HG02759 (cell line): ENCODE measurements around the gene PSME3IP1.

Source experiments
- ATAC-seq: cut with Tn5 transposase; IDR thresholded peaks from one replicate; pipeline ENCODE4 v1.9.1; 2021; ENCODE audit warnings: mild to moderate bottlenecking, moderate library complexity; ENCODE audit not compliant: unreplicated experiment

The PSME3IP1 gene

GRCh38 chr16:57169327-57169726 is 16.5 kb downstream of the PSME3IP1 start:
- no peak for ATAC-seq

- no peak for ATAC-seq
These were observed 17.9 kb downstream of the PSME3IP1 start for GRCh38 chr16:57167953-57168352.

GRCh38 chr16:57167538-57167937 is 18.3 kb downstream of the PSME3IP1 start:
- no peak for ATAC-seq

- no peak for ATAC-seq
These were observed 18.9 kb downstream of the PSME3IP1 start for GRCh38 chr16:57166951-57167350.

GRCh38 chr16:57166451-57166850 is 19.4 kb downstream of the PSME3IP1 start:
- no peak for ATAC-seq

- ATAC-seq = no peak
These were observed 19.9 kb downstream of the PSME3IP1 start for GRCh38 chr16:57165938-57166337.

- no peak for ATAC-seq
These were observed 20.4 kb downstream of the PSME3IP1 start for GRCh38 chr16:57165483-57165882.

- no peak for ATAC-seq
These were observed 22.0 kb downstream of the PSME3IP1 start for GRCh38 chr16:57163842-57164241.

GRCh38 chr16:57159447-57159846 is 26.4 kb downstream of the PSME3IP1 start:
- ATAC-seq = no peak

GRCh38 chr16:57157533-57157932 is 28.3 kb downstream of the PSME3IP1 start:
- no peak for ATAC-seq

- no peak for ATAC-seq
These were observed 29.5 kb downstream of the PSME3IP1 start for GRCh38 chr16:57156351-57156703.

- ATAC-seq = no peak
These were observed 30.0 kb downstream of the PSME3IP1 start for GRCh38 chr16:57155702-57156350.

GRCh38 chr16:57153841-57154240 is 32.0 kb downstream of the PSME3IP1 start:
- ATAC-seq = no peak

- ATAC-seq = no peak
These were observed 33.4 kb downstream of the PSME3IP1 start for GRCh38 chr16:57152096-57153093.

- no peak for ATAC-seq
These were observed 34.5 kb downstream of the PSME3IP1 start for GRCh38 chr16:57151369-57151768.

GRCh38 chr16:57150682-57151330 is 35.0 kb downstream of the PSME3IP1 start:
- no peak for ATAC-seq

- ATAC-seq = no peak
These were observed 36.4 kb downstream of the PSME3IP1 start for GRCh38 chr16:57149391-57149790.

GRCh38 chr16:57148481-57148880 is 37.4 kb downstream of the PSME3IP1 start:
- no peak for ATAC-seq

- ATAC-seq = no peak
These were observed 38.2 kb downstream of the PSME3IP1 start for GRCh38 chr16:57147381-57148221.

- no peak for ATAC-seq
These were observed 39.1 kb downstream of the PSME3IP1 start for GRCh38 chr16:57146735-57147134.
